ENCODE data around the gene TMEM238L.
"Not testable (repeated sequence)": the region's sequence is repeated elsewhere in the genome, so short reads cannot be mapped to it uniquely, and the experiment has no call there.

The TMEM238L gene

GRCh38 chr17:10803830-10804475, at the start of gene TMEM238L:
Gene TMEM238L, minus strand, starts transcription at chr17:10804099. Its CDS starts 136 bp downstream, at chr17:10803963.
- no peak for DNase-seq (ENCODE audit: low read depth, low spot score)

- DNase-seq (ENCODE audit: low read depth, low spot score), result not testable (repeated sequence)
Observed at GRCh38 chr17:10846636-10847035, 42.7 kb upstream of the TMEM238L start.

- DNase-seq (ENCODE audit: low read depth, low spot score), result no peak
Observed at GRCh38 chr17:10845388-10845751, 41.5 kb upstream of the TMEM238L start.

- peak; percentile 11 for DNase-seq (ENCODE audit: low read depth, low spot score)
Observed at GRCh38 chr17:10844621-10845387, 40.9 kb upstream of the TMEM238L start.

- no peak for DNase-seq (ENCODE audit: low read depth, low spot score)
Observed at GRCh38 chr17:10843811-10844210, 39.9 kb upstream of the TMEM238L start.

- no peak for DNase-seq (ENCODE audit: low read depth, low spot score)
Observed at GRCh38 chr17:10842658-10843057, 38.8 kb upstream of the TMEM238L start.

GRCh38 chr17:10838682-10839081, 34.8 kb upstream of the TMEM238L start:
- DNase-seq (ENCODE audit: low read depth, low spot score), result no peak

GRCh38 chr17:10837921-10838320, 34.0 kb upstream of the TMEM238L start, which contains the start of gene PIRT:
Gene PIRT, minus strand, starts transcription at chr17:10838087. Its CDS starts 12,442 bp downstream, at chr17:10825645.
- DNase-seq (ENCODE audit: low read depth, low spot score), result no peak

- no peak for DNase-seq (ENCODE audit: low read depth, low spot score)
Observed at GRCh38 chr17:10836966-10837590, 33.2 kb upstream of the TMEM238L start.

- DNase-seq (ENCODE audit: low read depth, low spot score), result no peak
Observed at GRCh38 chr17:10836145-10836544, 32.2 kb upstream of the TMEM238L start.

GRCh38 chr17:10831696-10832095, 27.8 kb upstream of the TMEM238L start:
- DNase-seq (ENCODE audit: low read depth, low spot score), result no peak

- DNase-seq (ENCODE audit: low read depth, low spot score), result no peak
Observed at GRCh38 chr17:10827898-10828552, 24.1 kb upstream of the TMEM238L start.

GRCh38 chr17:10824874-10825273, 21.0 kb upstream of the TMEM238L start:
- DNase-seq (ENCODE audit: low read depth, low spot score), result no peak

- DNase-seq (ENCODE audit: low read depth, low spot score), result no peak
Observed at GRCh38 chr17:10821770-10822169, 17.9 kb upstream of the TMEM238L start.

GRCh38 chr17:10821054-10821453, 17.2 kb upstream of the TMEM238L start:
- DNase-seq (ENCODE audit: low read depth, low spot score), result no peak

GRCh38 chr17:10815319-10815718, 11.4 kb upstream of the TMEM238L start:
- no peak for DNase-seq (ENCODE audit: low read depth, low spot score)

GRCh38 chr17:10814075-10814474, 10.2 kb upstream of the TMEM238L start:
- no peak for DNase-seq (ENCODE audit: low read depth, low spot score)

- DNase-seq (ENCODE audit: low read depth, low spot score), result no peak
Observed at GRCh38 chr17:10812674-10813073, 8.8 kb upstream of the TMEM238L start.

GRCh38 chr17:10809605-10810004, 5.7 kb upstream of the TMEM238L start:
- DNase-seq (ENCODE audit: low read depth, low spot score), result no peak

- DNase-seq (ENCODE audit: low read depth, low spot score), result no peak
Observed at GRCh38 chr17:10807704-10808128, 3.8 kb upstream of the TMEM238L start.

GRCh38 chr17:10806545-10807262, 2.8 kb upstream of the TMEM238L start:
- no peak for DNase-seq (ENCODE audit: low read depth, low spot score)

Data from brain pericyte (primary cell).